Measurements from ENCODE around the gene CHRNA1.

CHRNA1 gene

DNA sequence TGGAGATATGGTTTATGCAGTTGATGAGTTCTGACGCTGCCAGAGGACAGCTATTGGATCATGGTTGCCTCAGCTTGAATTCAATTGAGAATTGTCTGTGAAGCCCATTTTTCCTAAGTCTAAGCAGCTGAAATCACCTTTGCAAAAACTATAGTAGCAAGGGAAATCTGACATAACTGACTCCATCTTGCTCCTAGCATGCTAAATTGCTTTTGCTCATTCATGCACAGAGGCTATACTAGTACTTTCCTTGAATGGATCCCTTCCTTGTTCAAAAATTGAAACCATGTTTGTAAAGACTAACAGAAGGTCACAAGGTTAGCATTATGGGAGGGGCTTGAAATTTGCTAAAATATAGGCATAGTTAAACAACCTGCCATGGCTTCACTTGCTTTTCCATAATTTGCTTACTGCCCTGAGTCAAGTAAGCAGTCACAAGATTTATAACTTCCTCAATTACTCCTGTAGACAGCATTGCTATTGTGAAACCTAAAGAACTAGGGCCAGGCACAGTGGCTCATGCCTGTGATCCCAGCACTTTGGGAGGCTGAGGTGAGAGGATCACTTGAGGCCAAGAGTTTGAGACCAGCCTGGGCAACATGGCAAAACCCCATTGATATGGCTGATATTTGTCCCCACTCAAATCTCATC, 41.2 kb downstream of the CHRNA1 start:
- H3K9me3 ChIP-seq (ENCODE audit: severe bottlenecking), result no peaks in the 10 kb centered on the region
- H3K27me3 ChIP-seq (ENCODE audit: insufficient read depth, low read depth, severe bottlenecking), result no peaks in the 10 kb centered on the region
- no peak overlapping the region for H3K4me3 ChIP-seq (ENCODE audit: low read depth, low read length)
- TF ChIP-seq, protein P1, sequence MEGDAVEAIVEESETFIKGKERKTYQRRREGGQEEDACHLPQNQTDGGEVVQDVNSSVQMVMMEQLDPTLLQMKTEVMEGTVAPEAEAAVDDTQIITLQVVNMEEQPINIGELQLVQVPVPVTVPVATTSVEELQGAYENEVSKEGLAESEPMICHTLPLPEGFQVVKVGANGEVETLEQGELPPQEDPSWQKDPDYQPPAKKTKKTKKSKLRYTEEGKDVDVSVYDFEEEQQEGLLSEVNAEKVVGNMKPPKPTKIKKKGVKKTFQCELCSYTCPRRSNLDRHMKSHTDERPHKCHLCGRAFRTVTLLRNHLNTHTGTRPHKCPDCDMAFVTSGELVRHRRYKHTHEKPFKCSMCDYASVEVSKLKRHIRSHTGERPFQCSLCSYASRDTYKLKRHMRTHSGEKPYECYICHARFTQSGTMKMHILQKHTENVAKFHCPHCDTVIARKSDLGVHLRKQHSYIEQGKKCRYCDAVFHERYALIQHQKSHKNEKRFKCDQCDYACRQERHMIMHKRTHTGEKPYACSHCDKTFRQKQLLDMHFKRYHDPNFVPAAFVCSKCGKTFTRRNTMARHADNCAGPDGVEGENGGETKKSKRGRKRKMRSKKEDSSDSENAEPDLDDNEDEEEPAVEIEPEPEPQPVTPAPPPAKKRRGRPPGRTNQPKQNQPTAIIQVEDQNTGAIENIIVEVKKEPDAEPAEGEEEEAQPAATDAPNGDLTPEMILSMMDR (IDR thresholded peaks at IDR 0.05; ENCODE audit: low read depth, low read length), result no peak
- DNase-seq, result no peak
- H3K36me3 ChIP-seq, result no peaks in the 10 kb centered on the region
- no peak overlapping the region for H3K27ac ChIP-seq

DNA sequence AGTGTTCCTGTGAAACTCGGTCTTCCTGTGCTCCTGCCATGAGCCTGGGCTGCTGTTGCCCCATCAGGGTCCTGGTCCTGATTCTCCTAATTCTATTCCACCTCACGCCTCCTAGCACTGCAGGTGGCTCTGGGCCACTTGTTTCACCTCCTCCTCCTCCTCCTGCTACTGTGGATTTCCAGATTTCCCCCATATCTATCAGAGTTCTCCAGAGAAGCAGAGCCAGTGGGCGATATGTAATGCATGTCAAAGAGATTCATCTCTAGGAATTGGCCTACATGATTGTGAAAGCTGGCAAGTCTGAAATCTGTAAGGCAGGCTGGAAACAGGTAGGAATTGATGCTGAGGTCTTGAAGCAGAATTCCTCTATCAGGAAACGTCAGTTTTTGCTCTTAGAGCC, 45.3 kb downstream of the CHRNA1 start:
- no peaks in the 10 kb centered on the region for H3K27me3 ChIP-seq (ENCODE audit: insufficient read depth, low read depth, severe bottlenecking)
- no peak for DNase-seq
- no peak overlapping the region for H3K4me3 ChIP-seq (ENCODE audit: low read depth, low read length)
- no peaks in the 10 kb centered on the region for H3K36me3 ChIP-seq
- TF ChIP-seq, protein P1 (IDR thresholded peaks at IDR 0.05; ENCODE audit: low read depth, low read length), result no peak
- no peaks in the 10 kb centered on the region for H3K9me3 ChIP-seq (ENCODE audit: severe bottlenecking)
- H3K27ac ChIP-seq, result no peak overlapping the region

DNA sequence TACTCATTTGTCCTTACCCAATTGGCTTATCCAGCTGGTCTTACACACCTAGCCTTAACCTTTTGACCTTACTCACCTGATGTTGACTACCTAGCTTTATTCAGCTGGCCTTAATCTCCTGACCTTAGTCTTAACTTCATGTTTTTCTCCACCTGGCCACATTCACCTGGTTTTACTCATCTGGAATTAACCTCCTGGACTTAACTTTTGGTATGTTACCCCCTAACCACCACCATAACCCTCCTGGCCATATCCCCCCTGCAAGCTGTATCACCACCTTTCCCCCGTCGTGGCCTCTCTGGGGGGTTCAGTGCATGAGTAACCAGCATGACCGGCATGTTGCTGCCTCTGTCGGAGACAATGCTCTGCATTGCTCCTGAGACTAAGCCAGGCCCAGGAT, 45.7 kb downstream of the CHRNA1 start:
- DNase-seq, result no peak
- Histone ChIP-seq H3K4me3 (ENCODE audit: low read depth, low read length) (no peak overlapping the region), H3K27ac (no peak overlapping the region), H3K9me3 (ENCODE audit: severe bottlenecking) (no peaks in the 10 kb centered on the region), H3K27me3 (ENCODE audit: insufficient read depth, low read depth, severe bottlenecking) (no peaks in the 10 kb centered on the region), H3K36me3 (no peaks in the 10 kb centered on the region)
- TF ChIP-seq, protein P1 (IDR thresholded peaks at IDR 0.05; ENCODE audit: low read depth, low read length), result no peak

DNA sequence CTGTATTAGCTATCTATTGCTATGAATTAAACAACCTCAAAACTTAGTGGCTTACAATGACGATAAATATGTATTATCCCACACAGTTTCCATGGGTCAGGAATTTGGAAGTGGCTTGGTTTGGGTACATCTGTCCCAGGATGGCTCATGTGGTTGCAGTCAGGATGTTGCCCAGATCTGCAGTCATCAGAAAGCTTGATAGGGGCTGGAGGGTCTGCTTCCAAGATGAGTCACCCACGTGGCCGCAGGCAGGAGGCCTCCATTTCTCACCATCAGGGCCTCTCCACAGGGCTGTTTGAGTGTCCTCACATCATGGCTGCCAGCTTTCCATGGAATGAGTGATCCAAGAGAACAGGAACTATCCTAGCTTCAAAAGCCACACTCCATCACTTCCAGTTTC, 46.4 kb downstream of the CHRNA1 start:
- Histone ChIP-seq H3K27me3 (ENCODE audit: insufficient read depth, low read depth, severe bottlenecking) (no peaks in the 10 kb centered on the region), H3K9me3 (ENCODE audit: severe bottlenecking) (no peaks in the 10 kb centered on the region), H3K36me3 (no peaks in the 10 kb centered on the region), H3K4me3 (ENCODE audit: low read depth, low read length) (no peak overlapping the region), H3K27ac (no peak overlapping the region)
- no peak for DNase-seq
- TF ChIP-seq, protein P1 (IDR thresholded peaks at IDR 0.05; ENCODE audit: low read depth, low read length), result no peak

DNA sequence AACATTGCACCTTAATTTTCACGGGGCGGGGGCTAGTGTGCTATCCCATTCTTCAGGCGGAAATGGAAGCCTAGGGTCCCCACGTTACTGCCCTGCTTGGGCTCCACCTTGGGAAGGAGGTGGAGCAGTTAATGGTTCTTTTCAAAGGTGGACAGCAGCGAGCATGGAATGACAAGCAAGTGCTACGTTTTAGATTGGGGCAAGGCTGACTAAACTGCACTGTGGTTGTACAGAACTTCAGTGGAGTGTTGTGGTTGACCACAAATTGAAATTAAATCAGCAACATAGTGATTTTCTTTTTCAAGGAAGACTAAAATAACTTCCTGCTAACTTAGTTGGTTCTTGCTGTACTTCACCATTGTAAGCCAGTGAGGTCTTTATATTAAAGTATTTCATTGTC, 47.0 kb downstream of the CHRNA1 start:
- no peak overlapping the region for H3K27ac ChIP-seq
- no peak for DNase-seq
- no peaks in the 10 kb centered on the region for H3K36me3 ChIP-seq
- TF ChIP-seq, protein P1 (IDR thresholded peaks at IDR 0.05; ENCODE audit: low read depth, low read length), result no peak
- H3K9me3 ChIP-seq (ENCODE audit: severe bottlenecking), result no peaks in the 10 kb centered on the region
- no peak overlapping the region for H3K4me3 ChIP-seq (ENCODE audit: low read depth, low read length)
- no peaks in the 10 kb centered on the region for H3K27me3 ChIP-seq (ENCODE audit: insufficient read depth, low read depth, severe bottlenecking)

DNA sequence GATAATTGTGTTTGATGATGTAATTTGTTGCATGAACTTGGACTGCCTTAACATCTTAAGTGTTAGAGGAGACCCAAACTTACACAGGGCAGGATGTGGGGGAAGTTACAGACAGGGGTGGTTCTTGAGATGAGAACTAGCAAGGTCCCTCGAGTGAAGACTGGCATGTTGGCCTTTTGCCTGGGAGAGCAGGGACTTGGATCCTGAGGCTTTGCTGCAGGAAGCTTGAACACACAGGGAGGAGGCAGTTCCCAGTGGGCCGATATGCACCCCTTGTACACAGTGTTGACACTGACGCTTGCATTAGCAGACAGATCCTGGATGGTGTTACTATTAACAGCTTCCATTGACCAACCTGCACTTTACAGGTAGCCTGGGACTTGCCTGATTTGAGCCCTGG, 47.5 kb downstream of the CHRNA1 start:
- Histone ChIP-seq H3K27me3 (ENCODE audit: insufficient read depth, low read depth, severe bottlenecking) (no peaks in the 10 kb centered on the region), H3K27ac (no peak overlapping the region)
- TF ChIP-seq, protein P1 (IDR thresholded peaks at IDR 0.05; ENCODE audit: low read depth, low read length), result no peak

More for the DNA sequence above, 47.5 kb downstream of the CHRNA1 start:
- Histone ChIP-seq H3K9me3 (ENCODE audit: severe bottlenecking) (no peaks in the 10 kb centered on the region), H3K36me3 (no peaks in the 10 kb centered on the region), H3K4me3 (ENCODE audit: low read depth, low read length) (no peak overlapping the region)
- DNase-seq, result no peak
